AG08396 (cell line): ENCODE results near the gene DVL1.
"Not testable (repeated sequence)": the region's sequence is repeated elsewhere in the genome, so short reads cannot be mapped to it uniquely, and the experiment has no call there.

ENCODE experiments used
- DNase-seq: peaks from one replicate; pipeline ENCODE4 v3.0.0; 2012; ENCODE audit warnings: low spot score, mixed read lengths

The DVL1 gene

GRCh38 chr1:1349256-1350012, at the start of gene DVL1:
Gene DVL1, minus strand, starts transcription at chr1:1349418. Its CDS starts 353 bp downstream, at chr1:1349065.
- peak; percentile 93 for DNase-seq

GRCh38 chr1:1398677-1399186, 49.5 kb upstream of the DVL1 start:
- no peak for DNase-seq

- DNase-seq: no peak
Observed at GRCh38 chr1:1397839-1398523, 48.8 kb upstream of the DVL1 start.

- DNase-seq: no peak
Observed at GRCh38 chr1:1395166-1395565, 45.9 kb upstream of the DVL1 start.

GRCh38 chr1:1394116-1394515, 44.9 kb upstream of the DVL1 start:
- no peak for DNase-seq

- no peak for DNase-seq
Observed at GRCh38 chr1:1393428-1393827, 44.2 kb upstream of the DVL1 start.

GRCh38 chr1:1393014-1393413, 43.8 kb upstream of the DVL1 start:
- DNase-seq: no peak

GRCh38 chr1:1391225-1391624, 42.0 kb upstream of the DVL1 start:
- DNase-seq: no peak

GRCh38 chr1:1390675-1391074, 41.5 kb upstream of the DVL1 start:
- no peak for DNase-seq

- DNase-seq: no peak
Observed at GRCh38 chr1:1388078-1388472, 38.9 kb upstream of the DVL1 start.

GRCh38 chr1:1387098-1388077, 38.2 kb upstream of the DVL1 start:
- no peak for DNase-seq

GRCh38 chr1:1385931-1386330, 36.7 kb upstream of the DVL1 start:
- DNase-seq: no peak

GRCh38 chr1:1385339-1385738, 36.1 kb upstream of the DVL1 start:
- DNase-seq: not testable (repeated sequence)

GRCh38 chr1:1381294-1381693, 32.1 kb upstream of the DVL1 start:
- DNase-seq: no peak

- DNase-seq: no peak
Observed at GRCh38 chr1:1380860-1381259, 31.6 kb upstream of the DVL1 start.

GRCh38 chr1:1377540-1378205, 28.5 kb upstream of the DVL1 start:
- no peak for DNase-seq

- no peak for DNase-seq
Observed at GRCh38 chr1:1376551-1377226, 27.5 kb upstream of the DVL1 start.

GRCh38 chr1:1374929-1375662, 25.9 kb upstream of the DVL1 start, which contains the start of gene AURKAIP1:
Gene AURKAIP1, minus strand, starts transcription at chr1:1375207. Its CDS starts 451 bp downstream, at chr1:1374756.
- DNase-seq: peak; percentile 99

GRCh38 chr1:1374589-1374928, 25.3 kb upstream of the DVL1 start:
- no peak for DNase-seq
